WTC11 (cell line): Measurements from ENCODE around the gene HAP1. TPM values are rescaled to one million over a fixed set of nuclear protein-coding genes. Genes with fewer than 3 reads are reported as not detected.

ENCODE experiments used
- ATAC-seq: fragments of 200-7000 bp; cut with Tn5 transposase; 2 replicates; pipeline ENCODE4 v1.10.0; 2021; ENCODE audit warnings: mild to moderate bottlenecking, moderate library complexity
- CTCF ChIA-PET: fragments of 300-600 bp; sonication (Branson Sonifier 250); formaldehyde crosslinking; loops from one replicate; lab custom pipeline; 2021; ENCODE audit warnings: antibody characterized with exemption; lab: Charles Lee
- POLR2A ChIA-PET: fragments of 350-600 bp; sonication (Branson Sonifier 250); formaldehyde crosslinking; loops from one replicate; lab custom pipeline; 2021; ENCODE audit warnings: antibody characterized with exemption; lab: Charles Lee
- DNase-seq: peaks from one replicate; pipeline ENCODE4 v3.0.0; 2021; ENCODE audit warnings: low spot score
- H3K27ac Mint-ChIP-seq: 2 replicates; pipeline ENCODE4 v1.8.0; 2021; ENCODE audit warnings: mixed read lengths
- H3K27me3 Mint-ChIP-seq: 2 replicates; pipeline ENCODE4 v1.8.0; 2021; ENCODE audit warnings: low read depth, mild to moderate bottlenecking, moderate library complexity, mixed read lengths
- H3K36me3 Mint-ChIP-seq: 2 replicates; pipeline ENCODE4 v1.8.0; 2021; ENCODE audit warnings: mixed read lengths
- H3K4me1 Mint-ChIP-seq: 2 replicates; pipeline ENCODE4 v1.8.0; 2022; ENCODE audit warnings: mixed read lengths
- H3K4me3 Mint-ChIP-seq: 2 replicates; pipeline ENCODE4 v1.8.0; 2021; ENCODE audit warnings: mild to moderate bottlenecking, moderate library complexity, mixed read lengths
- H3K9me3 Mint-ChIP-seq: 2 replicates; pipeline ENCODE4 v1.8.0; 2021; ENCODE audit warnings: mixed read lengths
- AFF4 ChIP-seq: sonication (generic); formaldehyde crosslinking; IDR thresholded peaks from 2 replicates; pipeline ENCODE4 v1.8.1; 2023; ENCODE audit warnings: mild to moderate bottlenecking, missing genetic modification reagents, borderline replicate concordance
- CBFB ChIP-seq: sonication (generic); formaldehyde crosslinking; IDR thresholded peaks from 2 replicates; pipeline ENCODE4 v1.8.1; 2022; ENCODE audit warnings: mild to moderate bottlenecking, low read depth, missing genetic modification reagents
- EMX1 ChIP-seq: fragments of 250-450 bp; sonication (Bioruptor Pico); IDR thresholded peaks from 2 replicates; pipeline ENCODE4 v1.8.0; 2021; ENCODE audit warnings: mild to moderate bottlenecking
- FOXJ3 ChIP-seq: sonication (generic); formaldehyde crosslinking; IDR thresholded peaks from 2 replicates; pipeline ENCODE4 v1.9.0; 2021; ENCODE audit warnings: missing genetic modification reagents, mild to moderate bottlenecking, borderline replicate concordance
- FOXK1 ChIP-seq: sonication (generic); formaldehyde crosslinking; IDR thresholded peaks from 2 replicates; pipeline ENCODE4 v1.8.0; 2022; ENCODE audit warnings: mild to moderate bottlenecking, moderate library complexity, missing genetic modification reagents
- GTF2I ChIP-seq: fragments of 250-450 bp; sonication (Bioruptor Pico); conservative IDR thresholded peaks from 2 replicates; pipeline ENCODE4 v1.4.0; 2021; ENCODE audit warnings: mild to moderate bottlenecking
- HMGA2 ChIP-seq: fragments of 250-450 bp; sonication (Bioruptor Pico); IDR thresholded peaks from 2 replicates; pipeline ENCODE4 v1.4.0; 2021; ENCODE audit warnings: mild to moderate bottlenecking, moderate library complexity
- JAZF1 ChIP-seq: fragments of 250-450 bp; sonication (Bioruptor Pico); IDR thresholded peaks from 2 replicates; pipeline ENCODE4 v1.9.0; 2021; ENCODE audit warnings: moderate library complexity, mild to moderate bottlenecking, inconsistent platforms
- MXD4 ChIP-seq: fragments of 250-450 bp; sonication (Bioruptor Pico); IDR thresholded peaks from 2 replicates; pipeline ENCODE4 v1.8.0; 2021; ENCODE audit warnings: mild to moderate bottlenecking, moderate library complexity, borderline replicate concordance
- NFYB ChIP-seq: sonication (generic); formaldehyde crosslinking; conservative IDR thresholded peaks from 2 replicates; pipeline ENCODE4 v1.8.0; 2022; ENCODE audit warnings: low read depth, missing genetic modification reagents
- OVOL2 ChIP-seq: fragments of 250-450 bp; sonication (Bioruptor Pico); IDR thresholded peaks from 2 replicates; pipeline ENCODE4 v1.9.0; 2021; ENCODE audit warnings: mild to moderate bottlenecking, borderline replicate concordance
- PRRX2 ChIP-seq: fragments of 250-450 bp; sonication (Bioruptor Pico); IDR thresholded peaks from 2 replicates; pipeline ENCODE4 v1.8.0; 2021; ENCODE audit warnings: mild to moderate bottlenecking
- RORB ChIP-seq: fragments of 250-450 bp; sonication (Bioruptor Pico); IDR thresholded peaks from 2 replicates; pipeline ENCODE4 v1.9.0; 2021; ENCODE audit warnings: mild to moderate bottlenecking
- SMAD3 ChIP-seq: sonication (generic); formaldehyde crosslinking; IDR thresholded peaks from 2 replicates; pipeline ENCODE4 v1.8.0; 2022; ENCODE audit warnings: missing genetic modification reagents, mild to moderate bottlenecking, borderline replicate concordance
- TCF7 ChIP-seq: sonication (generic); formaldehyde crosslinking; IDR thresholded peaks from 2 replicates; pipeline ENCODE4 v1.8.0; 2022; ENCODE audit warnings: mild to moderate bottlenecking, low read depth, missing genetic modification reagents, moderate library complexity
- ZMAT4 ChIP-seq: fragments of 250-450 bp; sonication (Bioruptor Pico); IDR thresholded peaks from 2 replicates; pipeline ENCODE4 v1.9.0; 2021; ENCODE audit warnings: mild to moderate bottlenecking
- ZNF121 ChIP-seq: sonication (generic); formaldehyde crosslinking; IDR thresholded peaks from 2 replicates; pipeline ENCODE4 v1.8.0; 2023; ENCODE audit warnings: missing genetic modification reagents
- ZNF219 ChIP-seq: sonication (generic); formaldehyde crosslinking; IDR thresholded peaks from 2 replicates; pipeline ENCODE4 v1.8.0; 2023; ENCODE audit warnings: missing genetic modification reagents, mild to moderate bottlenecking, borderline replicate concordance
- ZNF423 ChIP-seq: fragments of 250-450 bp; sonication (Bioruptor Pico); IDR thresholded peaks from 2 replicates; pipeline ENCODE4 v2.1.2; 2022; ENCODE audit warnings: mild to moderate bottlenecking, moderate library complexity
- total RNA-seq: library from RNA; stranded (reverse); gene quantifications from 3 replicates; pipeline ENCODE4 v1.2.3, GENCODE V29; 2021
- TF ChIP-seq, protein P1 (sequence below): sonication (generic); formaldehyde crosslinking; IDR thresholded peaks from 2 replicates; pipeline ENCODE4 v1.8.1; 2023; ENCODE audit warnings: mild to moderate bottlenecking, missing genetic modification reagents
- TF ChIP-seq, protein P2 (sequence below): sonication (generic); formaldehyde crosslinking; IDR thresholded peaks from 2 replicates; pipeline ENCODE4 v1.8.0; 2022; ENCODE audit warnings: mild to moderate bottlenecking, missing genetic modification reagents
- TF ChIP-seq, protein P3 (sequence below): sonication (generic); formaldehyde crosslinking; IDR thresholded peaks from 2 replicates; pipeline ENCODE4 v1.8.0; 2022; ENCODE audit warnings: missing genetic modification reagents

HAP1 gene
- total RNA-seq, 1 experiment from 2014 or later = 4.4 TPM

- no peak for TF ChIP-seq ZNF423
- no peak for TF ChIP-seq TCF7 (CRISPR knock-in tag)
- TF ChIP-seq ZNF121 = no peak
- no peak for TF ChIP-seq PRRX2 (CRISPR knock-in tag)
- TF ChIP-seq, protein P1, sequence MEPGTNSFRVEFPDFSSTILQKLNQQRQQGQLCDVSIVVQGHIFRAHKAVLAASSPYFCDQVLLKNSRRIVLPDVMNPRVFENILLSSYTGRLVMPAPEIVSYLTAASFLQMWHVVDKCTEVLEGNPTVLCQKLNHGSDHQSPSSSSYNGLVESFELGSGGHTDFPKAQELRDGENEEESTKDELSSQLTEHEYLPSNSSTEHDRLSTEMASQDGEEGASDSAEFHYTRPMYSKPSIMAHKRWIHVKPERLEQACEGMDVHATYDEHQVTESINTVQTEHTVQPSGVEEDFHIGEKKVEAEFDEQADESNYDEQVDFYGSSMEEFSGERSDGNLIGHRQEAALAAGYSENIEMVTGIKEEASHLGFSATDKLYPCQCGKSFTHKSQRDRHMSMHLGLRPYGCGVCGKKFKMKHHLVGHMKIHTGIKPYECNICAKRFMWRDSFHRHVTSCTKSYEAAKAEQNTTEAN (CRISPR knock-in tag) = no peak
- no peak for TF ChIP-seq HMGA2 (CRISPR knock-in tag)
- TF ChIP-seq FOXJ3 (CRISPR knock-in tag) = no peak
- TF ChIP-seq FOXK1 (CRISPR knock-in tag) = no peak
- no peak for TF ChIP-seq AFF4
- no peak for TF ChIP-seq JAZF1 (CRISPR knock-in tag)
- TF ChIP-seq, protein P2, sequence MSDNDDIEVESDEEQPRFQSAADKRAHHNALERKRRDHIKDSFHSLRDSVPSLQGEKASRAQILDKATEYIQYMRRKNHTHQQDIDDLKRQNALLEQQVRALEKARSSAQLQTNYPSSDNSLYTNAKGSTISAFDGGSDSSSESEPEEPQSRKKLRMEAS (CRISPR knock-in tag) = no peak
- TF ChIP-seq, protein P3, sequence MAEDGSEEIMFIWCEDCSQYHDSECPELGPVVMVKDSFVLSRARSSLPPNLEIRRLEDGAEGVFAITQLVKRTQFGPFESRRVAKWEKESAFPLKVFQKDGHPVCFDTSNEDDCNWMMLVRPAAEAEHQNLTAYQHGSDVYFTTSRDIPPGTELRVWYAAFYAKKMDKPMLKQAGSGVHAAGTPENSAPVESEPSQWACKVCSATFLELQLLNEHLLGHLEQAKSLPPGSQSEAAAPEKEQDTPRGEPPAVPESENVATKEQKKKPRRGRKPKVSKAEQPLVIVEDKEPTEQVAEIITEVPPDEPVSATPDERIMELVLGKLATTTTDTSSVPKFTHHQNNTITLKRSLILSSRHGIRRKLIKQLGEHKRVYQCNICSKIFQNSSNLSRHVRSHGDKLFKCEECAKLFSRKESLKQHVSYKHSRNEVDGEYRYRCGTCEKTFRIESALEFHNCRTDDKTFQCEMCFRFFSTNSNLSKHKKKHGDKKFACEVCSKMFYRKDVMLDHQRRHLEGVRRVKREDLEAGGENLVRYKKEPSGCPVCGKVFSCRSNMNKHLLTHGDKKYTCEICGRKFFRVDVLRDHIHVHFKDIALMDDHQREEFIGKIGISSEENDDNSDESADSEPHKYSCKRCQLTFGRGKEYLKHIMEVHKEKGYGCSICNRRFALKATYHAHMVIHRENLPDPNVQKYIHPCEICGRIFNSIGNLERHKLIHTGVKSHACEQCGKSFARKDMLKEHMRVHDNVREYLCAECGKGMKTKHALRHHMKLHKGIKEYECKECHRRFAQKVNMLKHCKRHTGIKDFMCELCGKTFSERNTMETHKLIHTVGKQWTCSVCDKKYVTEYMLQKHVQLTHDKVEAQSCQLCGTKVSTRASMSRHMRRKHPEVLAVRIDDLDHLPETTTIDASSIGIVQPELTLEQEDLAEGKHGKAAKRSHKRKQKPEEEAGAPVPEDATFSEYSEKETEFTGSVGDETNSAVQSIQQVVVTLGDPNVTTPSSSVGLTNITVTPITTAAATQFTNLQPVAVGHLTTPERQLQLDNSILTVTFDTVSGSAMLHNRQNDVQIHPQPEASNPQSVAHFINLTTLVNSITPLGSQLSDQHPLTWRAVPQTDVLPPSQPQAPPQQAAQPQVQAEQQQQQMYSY (CRISPR knock-in tag) = no peak
- no peak for DNase-seq
- ATAC-seq = no peak
- Mint-ChIP-seq H3K4me3 (no peak overlapping the region), H3K9me3 (peaks cover 19% of the 10 kb centered on the region), H3K27me3 (peaks cover 9% of the 10 kb centered on the region), H3K27ac (no peak overlapping the region), H3K36me3 (peaks cover 4% of the 10 kb centered on the region; the same call in 1 of the 2 replicates), H3K4me1 (peaks cover 29% of the 10 kb centered on the region)
- CTCF ChIA-PET = interaction anchor here (0.8 to 2.7 kb wide), 3 partner anchors 17 to 133 kb away, joined by 3 to 10 read pairs (median 4); no protein-coding TSS in a partner anchor
- POLR2A ChIA-PET = no interaction called here
These were observed 51.8 kb downstream of the HAP1 start for GRCh38 chr17:41682631-41683030.

DNA sequence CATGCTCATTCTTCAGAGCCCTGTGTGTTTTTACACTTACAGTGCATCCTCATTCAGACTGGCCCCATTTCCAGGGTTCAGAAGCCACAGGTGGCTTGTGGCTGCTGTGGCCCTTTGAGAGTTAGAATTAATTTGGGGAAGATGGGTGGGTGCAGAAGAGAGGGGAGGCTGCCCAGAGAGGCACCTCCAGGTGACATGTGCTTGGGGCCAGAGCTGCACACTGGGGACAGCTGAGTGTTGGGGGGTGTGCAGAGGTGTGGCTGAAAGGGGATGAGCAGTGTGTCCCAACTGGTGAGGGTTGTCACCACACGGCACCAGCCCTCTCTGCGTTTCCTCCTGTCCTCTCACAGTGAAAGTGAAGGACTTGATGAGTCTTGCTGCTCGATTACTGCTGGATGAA lies 52.7 kb downstream of the HAP1 start:
- DNase-seq = no peak
- CTCF ChIA-PET = interaction anchor here (0.9 kb wide), 1 partner anchor 16 kb away, joined by 3 read pairs; no protein-coding TSS in a partner anchor
- Mint-ChIP-seq H3K27me3 (peaks cover 9% of the 10 kb centered on the region), H3K27ac (no peak overlapping the region), H3K36me3 (peaks cover 4% of the 10 kb centered on the region; the same call in 1 of the 2 replicates), H3K9me3 (peaks cover 20% of the 10 kb centered on the region), H3K4me3 (no peak overlapping the region), H3K4me1 (peaks cover 29% of the 10 kb centered on the region)
- no peak for ATAC-seq
- POLR2A ChIA-PET = no interaction called here
- TF ChIP-seq FOXJ3 (CRISPR knock-in tag) (no peak), RORB (CRISPR knock-in tag) (no peak), NFYB (CRISPR knock-in tag) (no peak), ZNF219 (CRISPR knock-in tag) (no peak), GTF2I (CRISPR knock-in tag) (no peak), EMX1 (CRISPR knock-in tag) (no peak), CBFB (CRISPR knock-in tag) (no peak), ZNF121 (no peak), ZMAT4 (CRISPR knock-in tag) (no peak), MXD4 (CRISPR knock-in tag) (no peak), OVOL2 (CRISPR knock-in tag) (no peak), FOXK1 (CRISPR knock-in tag) (no peak), SMAD3 (no peak)
- TF ChIP-seq, all 79 proteins: peak for 0
